Uterus (tissue), 2 donors: ENCODE data around the gene SORCS3.

Experiments
- CTCF ChIP-seq, 4 experiments: fragments of 200-600 bp in 2 of 4; fragments of 450-650 bp in 2 of 4; sonication (generic) in 2 of 4; IDR thresholded peaks; one replicate each; pipeline ENCODE4 v1.5.1; 2016 to 2019; ENCODE audit warnings: antibody characterized with exemption in 4 of 4, mild to moderate bottlenecking in 2 of 4, moderate library complexity in 1 of 4
- POLR2A ChIP-seq, 2 donors: fragments of 450-650 bp; IDR thresholded peaks; one replicate each; pipeline ENCODE4 v1.6.1; 2016; ENCODE audit warnings: antibody characterized with exemption in 2 of 2, mild to moderate bottlenecking in 1 of 2, moderate library complexity in 1 of 2

GRCh38 chr10:104706886-104707285 is 65.8 kb downstream of the SORCS3 start:
- no peak for TF ChIP-seq CTCF (IDR thresholded peaks at IDR 0.05)
- TF ChIP-seq POLR2A (IDR thresholded peaks at IDR 0.05) = no peak
